AG09309 (cell line): ENCODE data around the gene SLFN12L.
"Not testable (repeated sequence)": the region's sequence is repeated elsewhere in the genome, so short reads cannot be mapped to it uniquely, and the experiment has no call there.

Source experiments
- DNase-seq: peaks from one replicate; pipeline ENCODE4 v3.0.0-alpha.2; 2010; ENCODE audit warnings: low read depth
- H3K4me3 ChIP-seq: 2 replicates; pipeline ENCODE4 v1.5.1; 2011; ENCODE audit warnings: mild to moderate bottlenecking, low read depth, low read length, moderate library complexity; ENCODE audit not compliant: control insufficient read depth
- CTCF ChIP-seq: IDR thresholded peaks from 2 replicates; pipeline ENCODE4 v1.5.1; 2011; ENCODE audit warnings: mild to moderate bottlenecking, low read depth, low read length, inconsistent platforms; ENCODE audit not compliant: insufficient read depth, control insufficient read depth; ENCODE audit errors: missing control alignments

Gene SLFN12L

GRCh38 chr17:35521150-35521549 lies 16.3 kb downstream of the SLFN12L start:
- no peak for TF ChIP-seq CTCF
- DNase-seq = no peak
- H3K4me3 ChIP-seq = no peak overlapping the region

GRCh38 chr17:35519906-35520442 lies 17.5 kb downstream of the SLFN12L start:
- no peak for TF ChIP-seq CTCF
- H3K4me3 ChIP-seq = no peak overlapping the region
- DNase-seq = no peak

- H3K4me3 ChIP-seq = no peak overlapping the region
- DNase-seq = no peak
- TF ChIP-seq CTCF = no peak
Observed at GRCh38 chr17:35519439-35519838, 18.0 kb downstream of the SLFN12L start.

- DNase-seq, H3K4me3 ChIP-seq: not testable (repeated sequence)
Observed at GRCh38 chr17:35518431-35518830, 19.0 kb downstream of the SLFN12L start.

- DNase-seq = no peak
- no peak overlapping the region for H3K4me3 ChIP-seq
- TF ChIP-seq CTCF = no peak
Observed at GRCh38 chr17:35515027-35515426, 22.5 kb downstream of the SLFN12L start.

GRCh38 chr17:35514564-35514963 lies 22.9 kb downstream of the SLFN12L start:
- TF ChIP-seq CTCF = no peak
- DNase-seq = no peak
- H3K4me3 ChIP-seq = no peak overlapping the region

- no peak for DNase-seq
- TF ChIP-seq CTCF = no peak
- no peak overlapping the region for H3K4me3 ChIP-seq
Observed at GRCh38 chr17:35510052-35510451, 27.4 kb downstream of the SLFN12L start.

GRCh38 chr17:35507714-35508113 lies 29.8 kb downstream of the SLFN12L start:
- DNase-seq, H3K4me3 ChIP-seq: not testable (repeated sequence)
